HepG2 (cell line): ENCODE data around the gene SYNE3. TPM values are rescaled to one million over a fixed set of nuclear protein-coding genes. Genes with fewer than 3 reads are reported as not detected.
A peak's percentile ranks its signal among the peaks of the same experiment; 100 is the strongest.

Source experiments
- ATAC-seq: fragments of 200-7000 bp; cut with Tn5 transposase; 3 replicates; pipeline ENCODE4 v1.9.1; 2020; ENCODE audit warnings: mild to moderate bottlenecking, moderate library complexity
- BruUV-seq: library from RNA; stranded (reverse); fragments of 400-500 nt; replicated peaks from 2 replicates; lab custom pipeline; 2021; lab: Mats Ljungman, UMichigan
- CTCF ChIA-PET: fragments of 300-600 bp; formaldehyde crosslinking; extraction: SDS; loops from one replicate; lab custom pipeline; 2021; ENCODE audit warnings: low total read pairs, inconsistent platforms, low intra/inter-chr PET ratio; lab: Yijun Ruan, JAX
- POLR2A ChIA-PET: fragments of 350-600 bp; sonication (Branson Sonifier 250); formaldehyde crosslinking; loops from one replicate; lab custom pipeline; 2020; ENCODE audit warnings: antibody characterized with exemption, inconsistent platforms; lab: Yijun Ruan, JAX
- DNase-seq: peaks from one replicate; pipeline ENCODE4 v3.0.0-alpha.2; 2015; ENCODE audit warnings: low spot score
- FAIRE-seq: peaks from 3 replicates; lab custom pipeline; 2011; peaks lifted over from hg19 to GRCh38; lab: Jason Lieb, UNC
- H2AFZ ChIP-seq: one replicate; pipeline ENCODE4 v1.6.1; 2011; ENCODE audit warnings: low read length, inconsistent platforms
- H3K27ac ChIP-seq: fragments of 300-600 bp; 3 replicates; pipeline ENCODE4 v1.8.0; 2011; ENCODE audit warnings: mixed run types, mild to moderate bottlenecking, mixed read lengths, low read length, inconsistent platforms; ENCODE audit not compliant: insufficient read depth; ENCODE audit errors: extremely low read length
- H3K27me3 ChIP-seq, 2 experiments: fragments of 200-600 bp in 1 of 2; 2 replicates in 1 of 2; 3 replicates in 1 of 2; pipeline versions ENCODE4 v1.6.0 to v1.8.0; 2011; ENCODE audit warnings: low read length in 2 of 2, mild to moderate bottlenecking in 2 of 2, moderate library complexity in 2 of 2, inconsistent platforms in 1 of 2; ENCODE audit not compliant: insufficient read depth in 2 of 2, control insufficient read depth in 1 of 2
- H3K36me3 ChIP-seq, 2 experiments: fragments of 200-600 bp in 1 of 2; replicated peaks in 1 of 2; 2 replicates in 1 of 2; 3 replicates in 1 of 2; pipeline versions ENCODE4 v1.5.1 to v1.8.0; 2011; ENCODE audit warnings: low read length in 2 of 2, inconsistent platforms in 1 of 2; ENCODE audit not compliant: insufficient read depth in 2 of 2, control insufficient read depth in 1 of 2
- H3K4me1 ChIP-seq: 2 replicates; pipeline ENCODE4 v1.5.1; 2012; ENCODE audit warnings: low read length, inconsistent platforms; ENCODE audit not compliant: insufficient read depth
- H3K4me2 ChIP-seq: 2 replicates; pipeline ENCODE4 v1.6.0; 2011; ENCODE audit warnings: low read depth, low read length, inconsistent platforms
- H3K4me3 ChIP-seq, 3 experiments: fragments of 200-600 bp in 1 of 3; sonication (generic), shearing (Covaris generic) in 1 of 3; replicated peaks in 1 of 3; 2 replicates each; pipeline ENCODE4 v1.5.1; 2011 to 2016; ENCODE audit warnings: low read length in 3 of 3, inconsistent platforms in 2 of 3, low read depth in 2 of 3, mild to moderate bottlenecking in 2 of 3, control low read depth in 1 of 3, mixed read lengths in 1 of 3; ENCODE audit not compliant: insufficient read depth in 1 of 3
- H3K79me2 ChIP-seq: one replicate; pipeline ENCODE4 v1.6.1; 2011; ENCODE audit warnings: low read length, inconsistent platforms; ENCODE audit not compliant: insufficient read depth
- H3K9ac ChIP-seq: 2 replicates; pipeline ENCODE4 v1.6.0; 2011; ENCODE audit warnings: mild to moderate bottlenecking, low read depth, low read length, inconsistent platforms; ENCODE audit not compliant: insufficient read depth
- H3K9me3 ChIP-seq: 2 replicates; pipeline ENCODE4 v1.5.1; 2012; ENCODE audit warnings: mild to moderate bottlenecking, low read length
- H4K20me1 ChIP-seq: 2 replicates; pipeline ENCODE4 v1.6.0; 2011; ENCODE audit warnings: inconsistent platforms, mild to moderate bottlenecking, low read length, moderate library complexity; ENCODE audit not compliant: insufficient read depth
- GFI1 ChIP-seq: sonication (generic); formaldehyde crosslinking; IDR thresholded peaks from 2 replicates; pipeline ENCODE4 v1.5.0; 2020; ENCODE audit warnings: missing genetic modification reagents, mild to moderate bottlenecking, borderline replicate concordance
- ONECUT2 ChIP-seq: sonication (generic); formaldehyde crosslinking; IDR thresholded peaks from 2 replicates; pipeline ENCODE4 v1.4.0; 2020; ENCODE audit warnings: missing genetic modification reagents
- POGZ ChIP-seq: sonication (generic); formaldehyde crosslinking; IDR thresholded peaks from 2 replicates; pipeline ENCODE4 v1.4.0; 2020; ENCODE audit warnings: mild to moderate bottlenecking, missing genetic modification reagents
- ZFP36L1 ChIP-seq: sonication (generic); formaldehyde crosslinking; IDR thresholded peaks from 2 replicates; pipeline ENCODE4 v1.8.0; 2022; ENCODE audit warnings: mild to moderate bottlenecking, missing genetic modification reagents, moderate library complexity
- WGBS: methylation state at CpG from one replicate; pipeline ENCODE4 v1.1.6; 2017; ENCODE audit warnings: low lambda C conversion rate; 5-methylcytosine and 5-hydroxymethylcytosine counted together
- in situ Hi-C: cut with HindIII; loops from 2 replicates; pipeline ENCODE4 v1.10.0; 2017; ENCODE audit warnings: low pct_unique_long_range_greater_than_20kb; ENCODE audit not compliant: extremely low pct_ligation_motif_present
- intact Hi-C: fragments of 100-400 bp; cut with micrococcal nuclease; formaldehyde crosslinking; loops from one replicate; pipeline ENCODE4 v1.10.0; 2022; ENCODE audit not compliant: unreplicated experiment
- polyA plus RNA-seq, 8 experiments: library from polyadenylated mRNA; depleted of rRNA in 3 of 8; stranded (reverse) in 7 of 8; unstranded in 1 of 8; fragments of >200 nt; fragmentation: Illumina TruSeq in 4 of 8; extraction: Trizol in 4 of 8; gene quantifications; 2 replicates each; pipeline versions ENCODE4 v1.2.1 to v1.2.3, GENCODE V29; 2011 to 2016; ENCODE audit warnings: low read depth in 4 of 8, missing spikeins in 1 of 8, mixed read lengths in 1 of 8; ENCODE audit not compliant: insufficient read depth in 1 of 8
- total RNA-seq, 5 experiments: library from RNA; depleted of rRNA; stranded (reverse); fragments of >200 nt; fragmentation: Illumina TruSeq; extraction: Trizol; gene quantifications; 2 replicates each; pipeline ENCODE4 v1.2.3, GENCODE V29; 2016; ENCODE audit warnings: low read depth in 1 of 5
- TF ChIP-seq, protein P1 (sequence below): sonication (generic); formaldehyde crosslinking; IDR thresholded peaks from 2 replicates; pipeline ENCODE4 v1.8.0; 2022; ENCODE audit warnings: mild to moderate bottlenecking, missing genetic modification reagents, borderline replicate concordance
- TF ChIP-seq, protein P2 (sequence below): sonication (generic); formaldehyde crosslinking; IDR thresholded peaks from 2 replicates; pipeline ENCODE4 v1.9.0; 2021; ENCODE audit warnings: missing genetic modification reagents, borderline replicate concordance
- TF ChIP-seq, protein P3 (sequence below): sonication (generic); formaldehyde crosslinking; IDR thresholded peaks from 2 replicates; pipeline ENCODE4 v1.8.1; 2023; ENCODE audit warnings: missing genetic modification reagents, mild to moderate bottlenecking, borderline replicate concordance
- TF ChIP-seq, protein P4 (sequence below): IDR thresholded peaks from 2 replicates; pipeline ENCODE4 v1.4.0; 2020; ENCODE audit warnings: mild to moderate bottlenecking, missing genetic modification reagents
- TF ChIP-seq, protein P5 (sequence below): sonication (generic); formaldehyde crosslinking; IDR thresholded peaks from 2 replicates; pipeline ENCODE4 v1.4.0; 2020; ENCODE audit warnings: mild to moderate bottlenecking, missing genetic modification reagents
- TF ChIP-seq, protein P6 (sequence below): IDR thresholded peaks from 2 replicates; pipeline ENCODE4 v1.6.1; 2016; ENCODE audit warnings: control low read depth

SYNE3 gene
- total and polyA plus RNA-seq, 2 of the 13 experiments (the other 11 are each of a cell fraction or from before 2014, with no cell fraction given) = 7.8 to 8.0 TPM

DNA sequence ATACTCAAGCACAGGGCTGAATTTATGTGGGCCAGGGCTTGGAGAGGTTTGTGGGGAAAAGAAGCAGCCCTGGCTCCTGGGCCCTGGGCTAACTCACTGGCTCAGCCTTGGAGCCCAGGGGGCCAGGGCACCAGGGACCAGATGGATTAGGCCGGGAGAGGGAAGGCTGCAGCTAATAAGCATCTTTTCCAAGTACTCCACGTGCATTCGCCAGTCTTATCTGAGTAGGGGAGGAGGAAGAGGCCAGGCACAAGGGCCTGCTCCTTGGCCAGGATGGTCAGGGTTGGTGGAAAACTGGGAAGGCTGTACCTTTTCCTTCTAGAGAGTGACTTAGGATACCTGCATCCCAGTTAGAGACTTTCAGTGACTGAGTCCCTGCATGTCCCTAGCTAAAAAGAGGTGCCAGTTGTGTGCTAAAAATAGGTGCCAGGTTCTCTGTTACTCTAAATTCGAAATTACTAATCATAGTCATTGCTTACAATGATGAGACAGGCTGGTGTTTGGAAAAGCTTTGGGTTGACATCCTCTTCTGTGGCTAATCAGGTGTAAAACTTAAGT is 19.7 kb upstream of the SYNE3 start:
- in situ Hi-C loops = no loop called here
- no peak overlapping the region for H2AFZ ChIP-seq
- TF ChIP-seq, protein P1, sequence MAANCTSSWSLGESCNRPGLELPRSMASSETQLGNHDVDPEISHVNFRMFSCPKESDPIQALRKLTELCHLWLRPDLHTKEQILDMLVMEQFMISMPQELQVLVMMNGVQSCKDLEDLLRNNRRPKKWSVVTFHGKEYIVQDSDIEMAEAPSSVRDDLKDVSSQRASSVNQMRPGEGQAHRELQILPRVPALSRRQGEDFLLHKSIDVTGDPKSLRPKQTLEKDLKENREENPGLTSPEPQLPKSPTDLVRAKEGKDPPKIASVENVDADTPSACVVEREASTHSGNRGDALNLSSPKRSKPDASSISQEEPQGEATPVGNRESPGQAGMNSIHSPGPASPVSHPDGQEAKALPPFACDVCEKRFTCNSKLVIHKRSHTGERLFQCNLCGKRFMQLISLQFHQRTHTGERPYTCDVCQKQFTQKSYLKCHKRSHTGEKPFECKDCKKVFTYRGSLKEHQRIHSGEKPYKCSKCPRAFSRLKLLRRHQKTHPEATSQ = no peak
- TF ChIP-seq, protein P2, sequence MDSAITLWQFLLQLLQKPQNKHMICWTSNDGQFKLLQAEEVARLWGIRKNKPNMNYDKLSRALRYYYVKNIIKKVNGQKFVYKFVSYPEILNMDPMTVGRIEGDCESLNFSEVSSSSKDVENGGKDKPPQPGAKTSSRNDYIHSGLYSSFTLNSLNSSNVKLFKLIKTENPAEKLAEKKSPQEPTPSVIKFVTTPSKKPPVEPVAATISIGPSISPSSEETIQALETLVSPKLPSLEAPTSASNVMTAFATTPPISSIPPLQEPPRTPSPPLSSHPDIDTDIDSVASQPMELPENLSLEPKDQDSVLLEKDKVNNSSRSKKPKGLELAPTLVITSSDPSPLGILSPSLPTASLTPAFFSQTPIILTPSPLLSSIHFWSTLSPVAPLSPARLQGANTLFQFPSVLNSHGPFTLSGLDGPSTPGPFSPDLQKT (CRISPR knock-in tag) = no peak
- TF ChIP-seq ZFP36L1 (CRISPR knock-in tag) = no peak
- TF ChIP-seq, protein P3, sequence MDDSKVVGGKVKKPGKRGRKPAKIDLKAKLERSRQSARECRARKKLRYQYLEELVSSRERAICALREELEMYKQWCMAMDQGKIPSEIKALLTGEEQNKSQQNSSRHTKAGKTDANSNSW (CRISPR knock-in tag) = no peak
- TF ChIP-seq, protein P4, sequence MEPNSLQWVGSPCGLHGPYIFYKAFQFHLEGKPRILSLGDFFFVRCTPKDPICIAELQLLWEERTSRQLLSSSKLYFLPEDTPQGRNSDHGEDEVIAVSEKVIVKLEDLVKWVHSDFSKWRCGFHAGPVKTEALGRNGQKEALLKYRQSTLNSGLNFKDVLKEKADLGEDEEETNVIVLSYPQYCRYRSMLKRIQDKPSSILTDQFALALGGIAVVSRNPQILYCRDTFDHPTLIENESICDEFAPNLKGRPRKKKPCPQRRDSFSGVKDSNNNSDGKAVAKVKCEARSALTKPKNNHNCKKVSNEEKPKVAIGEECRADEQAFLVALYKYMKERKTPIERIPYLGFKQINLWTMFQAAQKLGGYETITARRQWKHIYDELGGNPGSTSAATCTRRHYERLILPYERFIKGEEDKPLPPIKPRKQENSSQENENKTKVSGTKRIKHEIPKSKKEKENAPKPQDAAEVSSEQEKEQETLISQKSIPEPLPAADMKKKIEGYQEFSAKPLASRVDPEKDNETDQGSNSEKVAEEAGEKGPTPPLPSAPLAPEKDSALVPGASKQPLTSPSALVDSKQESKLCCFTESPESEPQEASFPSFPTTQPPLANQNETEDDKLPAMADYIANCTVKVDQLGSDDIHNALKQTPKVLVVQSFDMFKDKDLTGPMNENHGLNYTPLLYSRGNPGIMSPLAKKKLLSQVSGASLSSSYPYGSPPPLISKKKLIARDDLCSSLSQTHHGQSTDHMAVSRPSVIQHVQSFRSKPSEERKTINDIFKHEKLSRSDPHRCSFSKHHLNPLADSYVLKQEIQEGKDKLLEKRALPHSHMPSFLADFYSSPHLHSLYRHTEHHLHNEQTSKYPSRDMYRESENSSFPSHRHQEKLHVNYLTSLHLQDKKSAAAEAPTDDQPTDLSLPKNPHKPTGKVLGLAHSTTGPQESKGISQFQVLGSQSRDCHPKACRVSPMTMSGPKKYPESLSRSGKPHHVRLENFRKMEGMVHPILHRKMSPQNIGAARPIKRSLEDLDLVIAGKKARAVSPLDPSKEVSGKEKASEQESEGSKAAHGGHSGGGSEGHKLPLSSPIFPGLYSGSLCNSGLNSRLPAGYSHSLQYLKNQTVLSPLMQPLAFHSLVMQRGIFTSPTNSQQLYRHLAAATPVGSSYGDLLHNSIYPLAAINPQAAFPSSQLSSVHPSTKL (CRISPR knock-in tag) = no peak
- TF ChIP-seq ONECUT2 = no peak
- TF ChIP-seq, protein P5, sequence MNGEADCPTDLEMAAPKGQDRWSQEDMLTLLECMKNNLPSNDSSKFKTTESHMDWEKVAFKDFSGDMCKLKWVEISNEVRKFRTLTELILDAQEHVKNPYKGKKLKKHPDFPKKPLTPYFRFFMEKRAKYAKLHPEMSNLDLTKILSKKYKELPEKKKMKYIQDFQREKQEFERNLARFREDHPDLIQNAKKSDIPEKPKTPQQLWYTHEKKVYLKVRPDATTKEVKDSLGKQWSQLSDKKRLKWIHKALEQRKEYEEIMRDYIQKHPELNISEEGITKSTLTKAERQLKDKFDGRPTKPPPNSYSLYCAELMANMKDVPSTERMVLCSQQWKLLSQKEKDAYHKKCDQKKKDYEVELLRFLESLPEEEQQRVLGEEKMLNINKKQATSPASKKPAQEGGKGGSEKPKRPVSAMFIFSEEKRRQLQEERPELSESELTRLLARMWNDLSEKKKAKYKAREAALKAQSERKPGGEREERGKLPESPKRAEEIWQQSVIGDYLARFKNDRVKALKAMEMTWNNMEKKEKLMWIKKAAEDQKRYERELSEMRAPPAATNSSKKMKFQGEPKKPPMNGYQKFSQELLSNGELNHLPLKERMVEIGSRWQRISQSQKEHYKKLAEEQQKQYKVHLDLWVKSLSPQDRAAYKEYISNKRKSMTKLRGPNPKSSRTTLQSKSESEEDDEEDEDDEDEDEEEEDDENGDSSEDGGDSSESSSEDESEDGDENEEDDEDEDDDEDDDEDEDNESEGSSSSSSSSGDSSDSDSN = 0 out of 2 replicates have a peak, but pooled peaks have one; percentile 0
- TF ChIP-seq, protein P6, sequence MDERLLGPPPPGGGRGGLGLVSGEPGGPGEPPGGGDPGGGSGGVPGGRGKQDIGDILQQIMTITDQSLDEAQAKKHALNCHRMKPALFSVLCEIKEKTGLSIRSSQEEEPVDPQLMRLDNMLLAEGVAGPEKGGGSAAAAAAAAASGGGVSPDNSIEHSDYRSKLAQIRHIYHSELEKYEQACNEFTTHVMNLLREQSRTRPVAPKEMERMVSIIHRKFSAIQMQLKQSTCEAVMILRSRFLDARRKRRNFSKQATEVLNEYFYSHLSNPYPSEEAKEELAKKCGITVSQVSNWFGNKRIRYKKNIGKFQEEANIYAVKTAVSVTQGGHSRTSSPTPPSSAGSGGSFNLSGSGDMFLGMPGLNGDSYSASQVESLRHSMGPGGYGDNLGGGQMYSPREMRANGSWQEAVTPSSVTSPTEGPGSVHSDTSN (CRISPR knock-in tag) = no peak
- no peak for TF ChIP-seq POGZ (CRISPR knock-in tag)
- TF ChIP-seq GFI1 (CRISPR knock-in tag) = no peak; the same call in 1 of the 2 replicates

More for the DNA sequence above, 19.7 kb upstream of the SYNE3 start:
- no peaks in the 10 kb centered on the region for H3K9me3 ChIP-seq
- H3K4me2 ChIP-seq = peak overlapping the region; percentile 91
- ATAC-seq (no peak), DNase-seq (no peak), FAIRE-seq (no peak)
- whole genome bisulfite sequencing = 0% methylated on average over 2 of the region's 4 CpGs
- intact Hi-C loops = no loop called here
- no TSS peak for BruUV-seq
- H3K4me1 ChIP-seq = peaks cover 47% of the 10 kb centered on the region
- ChIA-PET CTCF (no interaction called here), POLR2A (interaction anchor here (1.4 to 7.5 kb wide), 6 partner anchors 11 to 925 kb away, joined by 3 to 183 read pairs (median 36); partner anchors contain the start of gene SYNE3)
- peak overlapping the region; percentile 78 for H3K27ac ChIP-seq
- H3K79me2 ChIP-seq = peaks cover 89% of the 10 kb centered on the region
- peaks cover 0 to 4% of the 10 kb centered on the region in 2 experiments; a peak in 1 of 5 replicates for H3K36me3 ChIP-seq
- H4K20me1 ChIP-seq = peaks cover 24% of the 10 kb centered on the region
- H3K9ac ChIP-seq = peak overlapping the region; percentile 89
- H3K27me3 ChIP-seq = peaks cover 0 to 2% of the 10 kb centered on the region in 2 experiments; a peak in 1 of 5 replicates
- H3K4me3 ChIP-seq = peak overlapping the region; percentile 72 to 96 (median 87)
